ENCODE results near the gene CARD9.

The CARD9 gene

GRCh38 chr9:136374183-136374575 is 710 bp upstream of the CARD9 start:
- Histone ChIP-seq H3K4me3 (ENCODE audit: low read depth, low read length) (no peak overlapping the region), H3K36me3 (ENCODE audit: control insufficient read depth in 2 of 2, insufficient read depth in 1 of 2, low read length in 2 of 2) (peaks cover 0 to 47% of the 10 kb centered on the region in 2 experiments; a peak in 1 of 3 replicates), H3K4me1 (ENCODE audit: control insufficient read depth, insufficient read depth, low read length) (no peaks in the 10 kb centered on the region), H3K27ac (ENCODE audit: extremely low read depth, low read depth, low read length) (no peak overlapping the region), H3K9me3 (ENCODE audit: control insufficient read depth, insufficient read depth, low read depth, low read length) (no peaks in the 10 kb centered on the region)
- ChIA-PET POLR2A (interaction anchor here (0.6 to 2.1 kb wide), 4 partner anchors 8 to 160 kb away, joined by 3 to 10 read pairs (median 6); partner anchors contain the start of gene DNLZ), CTCF (interaction anchor here (2.0 kb wide), 1 partner anchor 11 kb away, joined by 10 read pairs; no protein-coding TSS in a partner anchor)
- TF ChIP-seq ZNF549 (tag by site-specific recombination; IDR thresholded peaks at IDR 0.05): no peak
- TF ChIP-seq TRIM28 (IDR thresholded peaks at IDR 0.05; ENCODE audit: borderline replicate concordance, low read length): no peak
- TF ChIP-seq ZNF221 (tag by site-specific recombination; IDR thresholded peaks at IDR 0.05; ENCODE audit: borderline replicate concordance): no peak
- no peak; the same call in 1 of the 2 replicates for TF ChIP-seq ZNF600 (tag by site-specific recombination; IDR thresholded peaks at IDR 0.05)
- no peak for TF ChIP-seq ZNF19 (tag by site-specific recombination; IDR thresholded peaks at IDR 0.05; ENCODE audit: low read depth)
- TF ChIP-seq ZNF426 (tag by site-specific recombination; IDR thresholded peaks at IDR 0.05): no peak
- TF ChIP-seq, protein P1, sequence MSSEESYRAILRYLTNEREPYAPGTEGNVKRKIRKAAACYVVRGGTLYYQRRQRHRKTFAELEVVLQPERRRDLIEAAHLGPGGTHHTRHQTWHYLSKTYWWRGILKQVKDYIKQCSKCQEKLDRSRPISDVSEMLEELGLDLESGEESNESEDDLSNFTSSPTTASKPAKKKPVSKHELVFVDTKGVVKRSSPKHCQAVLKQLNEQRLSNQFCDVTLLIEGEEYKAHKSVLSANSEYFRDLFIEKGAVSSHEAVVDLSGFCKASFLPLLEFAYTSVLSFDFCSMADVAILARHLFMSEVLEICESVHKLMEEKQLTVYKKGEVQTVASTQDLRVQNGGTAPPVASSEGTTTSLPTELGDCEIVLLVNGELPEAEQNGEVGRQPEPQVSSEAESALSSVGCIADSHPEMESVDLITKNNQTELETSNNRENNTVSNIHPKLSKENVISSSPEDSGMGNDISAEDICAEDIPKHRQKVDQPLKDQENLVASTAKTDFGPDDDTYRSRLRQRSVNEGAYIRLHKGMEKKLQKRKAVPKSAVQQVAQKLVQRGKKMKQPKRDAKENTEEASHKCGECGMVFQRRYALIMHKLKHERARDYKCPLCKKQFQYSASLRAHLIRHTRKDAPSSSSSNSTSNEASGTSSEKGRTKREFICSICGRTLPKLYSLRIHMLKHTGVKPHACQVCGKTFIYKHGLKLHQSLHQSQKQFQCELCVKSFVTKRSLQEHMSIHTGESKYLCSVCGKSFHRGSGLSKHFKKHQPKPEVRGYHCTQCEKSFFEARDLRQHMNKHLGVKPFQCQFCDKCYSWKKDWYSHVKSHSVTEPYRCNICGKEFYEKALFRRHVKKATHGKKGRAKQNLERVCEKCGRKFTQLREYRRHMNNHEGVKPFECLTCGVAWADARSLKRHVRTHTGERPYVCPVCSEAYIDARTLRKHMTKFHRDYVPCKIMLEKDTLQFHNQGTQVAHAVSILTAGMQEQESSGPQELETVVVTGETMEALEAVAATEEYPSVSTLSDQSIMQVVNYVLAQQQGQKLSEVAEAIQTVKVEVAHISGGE (tag by site-specific recombination; conservative IDR thresholded peaks at IDR 0.05; ENCODE audit: low read depth): no peak
- TF ChIP-seq PRDM4 (tag by site-specific recombination; IDR thresholded peaks at IDR 0.05): no peak
- TF ChIP-seq ZNF639 (tag by site-specific recombination; IDR thresholded peaks at IDR 0.05): no peak

DNA sequence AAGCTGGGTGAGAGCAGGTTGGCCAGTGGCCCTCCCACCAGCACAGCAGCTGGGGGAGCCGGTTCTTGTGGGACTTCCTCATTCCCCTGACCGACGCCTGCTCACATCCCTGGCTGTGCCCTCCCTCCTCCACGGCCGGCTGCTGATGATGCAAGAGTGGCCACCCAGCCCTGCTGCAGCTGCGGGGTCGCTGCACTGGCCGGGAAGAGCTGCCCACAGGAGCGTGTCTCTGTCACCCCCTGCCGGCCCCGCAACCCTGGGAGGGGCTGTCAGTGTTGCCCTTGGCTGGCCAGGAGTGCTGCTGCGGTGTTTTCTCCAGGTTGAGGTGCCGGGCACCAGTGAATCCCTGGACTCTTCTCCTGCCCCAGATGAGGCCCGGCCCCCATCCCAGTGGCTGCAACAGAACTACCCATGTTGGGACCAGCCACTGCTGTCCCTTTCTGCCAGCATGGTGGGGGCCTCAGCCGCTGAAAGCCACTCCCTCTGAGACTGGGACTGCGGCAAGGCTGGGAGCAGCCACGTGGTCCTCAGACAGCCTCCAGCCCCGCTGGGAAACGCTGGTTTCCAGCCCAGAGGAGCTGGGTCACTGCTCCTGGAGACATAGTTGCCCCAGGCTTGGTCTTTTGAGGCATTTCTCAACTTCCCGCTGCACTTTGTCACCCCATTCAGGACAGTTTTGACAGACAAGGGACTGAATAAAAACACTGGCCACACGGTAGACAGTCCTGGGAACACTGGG is 739 bp downstream of the CARD9 start:
- CTCF ChIA-PET: interaction anchor here (0.6 to 2.0 kb wide), 4 partner anchors 10 to 59 kb away, joined by 3 to 10 read pairs (median 6); partner anchors contain the start of gene DNLZ
- TF ChIP-seq, protein P2, sequence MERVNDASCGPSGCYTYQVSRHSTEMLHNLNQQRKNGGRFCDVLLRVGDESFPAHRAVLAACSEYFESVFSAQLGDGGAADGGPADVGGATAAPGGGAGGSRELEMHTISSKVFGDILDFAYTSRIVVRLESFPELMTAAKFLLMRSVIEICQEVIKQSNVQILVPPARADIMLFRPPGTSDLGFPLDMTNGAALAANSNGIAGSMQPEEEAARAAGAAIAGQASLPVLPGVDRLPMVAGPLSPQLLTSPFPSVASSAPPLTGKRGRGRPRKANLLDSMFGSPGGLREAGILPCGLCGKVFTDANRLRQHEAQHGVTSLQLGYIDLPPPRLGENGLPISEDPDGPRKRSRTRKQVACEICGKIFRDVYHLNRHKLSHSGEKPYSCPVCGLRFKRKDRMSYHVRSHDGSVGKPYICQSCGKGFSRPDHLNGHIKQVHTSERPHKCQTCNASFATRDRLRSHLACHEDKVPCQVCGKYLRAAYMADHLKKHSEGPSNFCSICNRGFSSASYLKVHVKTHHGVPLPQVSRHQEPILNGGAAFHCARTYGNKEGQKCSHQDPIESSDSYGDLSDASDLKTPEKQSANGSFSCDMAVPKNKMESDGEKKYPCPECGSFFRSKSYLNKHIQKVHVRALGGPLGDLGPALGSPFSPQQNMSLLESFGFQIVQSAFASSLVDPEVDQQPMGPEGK (tag by site-specific recombination; IDR thresholded peaks at IDR 0.05): peak; percentile 47
- TF ChIP-seq ZNF10 (tag by site-specific recombination; IDR thresholded peaks at IDR 0.05) (peak; percentile 84; the same call in 1 of the 2 replicates), ZNF449 (tag by site-specific recombination; IDR thresholded peaks at IDR 0.05) (no peak), TCF7L2 (IDR thresholded peaks at IDR 0.05; ENCODE audit: borderline replicate concordance, low read depth, low read length) (no peak), ZNF747 (tag by site-specific recombination; IDR thresholded peaks at IDR 0.05) (no peak), ZNF76 (tag by site-specific recombination; IDR thresholded peaks at IDR 0.05; ENCODE audit: borderline replicate concordance, low read depth) (no peak), ZNF202 (tag by site-specific recombination; IDR thresholded peaks at IDR 0.05; ENCODE audit: borderline replicate concordance) (no peak), ZNF670 (tag by site-specific recombination; IDR thresholded peaks at IDR 0.05; ENCODE audit: low read depth) (no peak), ZSCAN30 (tag by site-specific recombination; IDR thresholded peaks at IDR 0.05) (no peak), ZNF544 (tag by site-specific recombination; IDR thresholded peaks at IDR 0.05) (no peak), KLF10 (tag by site-specific recombination; IDR thresholded peaks at IDR 0.05) (no peak), ZNF341 (tag by site-specific recombination; IDR thresholded peaks at IDR 0.05; ENCODE audit: low read depth) (peak; percentile 76), KLF1 (tag by site-specific recombination; IDR thresholded peaks at IDR 0.05) (0 out of 2 replicates have a peak, but pooled peaks have one; percentile 9), ZNF843 (tag by site-specific recombination; IDR thresholded peaks at IDR 0.05) (no peak)

More for the DNA sequence above, 739 bp downstream of the CARD9 start:
- H3K9me3 ChIP-seq (ENCODE audit: control insufficient read depth, insufficient read depth, low read depth, low read length): no peaks in the 10 kb centered on the region
- H3K4me1 ChIP-seq (ENCODE audit: control insufficient read depth, insufficient read depth, low read length): no peaks in the 10 kb centered on the region
- POLR2A ChIA-PET: interaction anchor here (0.6 to 2.7 kb wide), 2 partner anchors 9 to 13 kb away, joined by 4 to 20 read pairs; partner anchors contain the start of gene DNLZ
- H3K36me3 ChIP-seq (ENCODE audit: control insufficient read depth in 2 of 2, insufficient read depth in 1 of 2, low read length in 2 of 2): peaks cover 0 to 34% of the 10 kb centered on the region in 2 experiments; a peak in 1 of 3 replicates
- no peak overlapping the region for H3K4me3 ChIP-seq (ENCODE audit: low read depth, low read length)
- H3K27ac ChIP-seq (ENCODE audit: extremely low read depth, low read depth, low read length): no peak overlapping the region

All from HEK293 (cell line).